Psoas muscle (tissue), 8 donors: ENCODE measurements around the gene ERAS. TPM values are rescaled to one million over a fixed set of nuclear protein-coding genes. Genes with fewer than 3 reads are reported as not detected.
A peak's percentile ranks its signal among the peaks of the same experiment; 100 is the strongest.

Experiments
- ATAC-seq, 4 donors: fragments of 200-7000 bp; cut with Tn5 transposase; one replicate each; pipeline ENCODE4 v1.9.1; 2020; ENCODE audit warnings: moderate library complexity in 3 of 4, mild to moderate bottlenecking in 2 of 4
- DNase-seq, 2 donors: peaks; one replicate each; pipeline ENCODE4 v3.0.0-alpha.2; 2020
- H3K27ac ChIP-seq: fragments of 200-600 bp; one replicate; pipeline ENCODE4 v1.8.0; 2022
- H3K27me3 ChIP-seq, 3 donors: fragments of 200-600 bp in 1 of 3; one replicate each; pipeline versions ENCODE4 v1.6.1 to v1.8.0; 2013 to 2022; ENCODE audit warnings: low read length in 2 of 3, mild to moderate bottlenecking in 2 of 3, moderate library complexity in 1 of 3; ENCODE audit not compliant: insufficient read depth in 3 of 3
- H3K36me3 ChIP-seq, 2 donors: fragments of 200-600 bp in 1 of 2; one replicate each; pipeline versions ENCODE4 v1.6.1 to v1.8.0; 2013 to 2022; ENCODE audit warnings: low read depth in 1 of 2, mild to moderate bottlenecking in 1 of 2, moderate library complexity in 1 of 2; ENCODE audit not compliant: insufficient read depth in 1 of 2
- H3K4me1 ChIP-seq: fragments of 200-600 bp; one replicate; pipeline ENCODE4 v1.8.0; 2022
- H3K4me3 ChIP-seq: fragments of 200-600 bp; one replicate; pipeline ENCODE4 v1.8.0; 2022; ENCODE audit warnings: mild to moderate bottlenecking
- H3K9me3 ChIP-seq: fragments of 200-600 bp; one replicate; pipeline ENCODE4 v1.8.0; 2022
- CTCF ChIP-seq: fragments of 200-600 bp; IDR thresholded peaks from one replicate; pipeline ENCODE4 v1.8.0; 2022; ENCODE audit warnings: antibody characterized with exemption
- WGBS, 3 donors: extraction: QIAGEN DNeasy Blood & Tissue Kit; methylation state at CpG; one replicate each; pipeline versions ENCODE4 v1.1.6 to v1.1.7; 2013; 5-methylcytosine and 5-hydroxymethylcytosine counted together
- intact Hi-C, 2 donors: fragments of 100-400 bp; cut with DNase I; formaldehyde crosslinking; loops; one replicate each; pipeline versions ENCODE4 v1.11.0 to v1.14.2; 2022
- polyA plus RNA-seq, 3 donors: library from polyadenylated mRNA; stranded (reverse); fragments of 200-250 nt; gene quantifications; one replicate each; pipeline ENCODE4 v1.2.3, GENCODE V29; 2013
- total RNA-seq, 4 donors: library from RNA; stranded (reverse); fragmentation: NEBNext Ultra II Directional in 2 of 4; extraction: Animal tissue kit (Norgen Biotek cat#: 25700) in 2 of 4; gene quantifications; one replicate each; pipeline versions ENCODE4 v1.2.1 to v1.2.4, GENCODE V29; 2021 to 2023
- donor health status: healthy with polysubstance abuse.
- donor health status: DM: no; HTN: no; CAD: no; lungs with moderate emphysema.
- donor health status: Bipolar disorder and iron deficiency.
- donor health status: healthy.
- donor health status: DM: yes; HTN: yes; CAD: no.
- donor health status: DM: no; HTN: no; CAD: no.
- donor health status: DM: no; HTN: no; CAD: no.
- donor health status: DM: yes; HTN: yes; CAD: no.

Gene ERAS
- total and polyA plus RNA-seq, 7 donors, result not detected

- no peak for ATAC-seq
- no peak for DNase-seq
- Histone ChIP-seq H3K4me1 (no peaks in the 10 kb centered on the region), H3K9me3 (no peaks in the 10 kb centered on the region), H3K36me3 (no peaks in the 10 kb centered on the region), H3K27me3 (peaks cover 0 to 12% (median 0%) of the 10 kb centered on the region in 3 donors), H3K27ac (no peak overlapping the region), H3K4me3 (no peak overlapping the region)
- WGBS, 3 donors, result 62 to 77% (median 64%) methylated on average over 12 of the region's 12 CpGs
- no peak for TF ChIP-seq CTCF
- intact Hi-C loops, result no loop called here
Observed at GRCh38 chrX:48794340-48794910, 31.9 kb upstream of the ERAS start.

- H3K4me1 ChIP-seq, result no peaks in the 10 kb centered on the region
- H3K27ac ChIP-seq, result no peak overlapping the region
- H3K4me3 ChIP-seq, result no peak overlapping the region
- TF ChIP-seq CTCF, result no peak
- 63 to 81% (median 75%) methylated on average over 7 to 8 of the region's 8 CpGs for WGBS, 3 donors
- no peaks in the 10 kb centered on the region for H3K36me3 ChIP-seq
- H3K9me3 ChIP-seq, result no peaks in the 10 kb centered on the region
- DNase-seq, result no peak
- intact Hi-C loops, result loop anchor here in 1 of 2 donors (5.0 kb wide), 1 partner anchor 58 kb away; no protein-coding TSS in a partner anchor
- ATAC-seq, result no peak
- peaks cover 0 to 10% (median 0%) of the 10 kb centered on the region in 3 donors for H3K27me3 ChIP-seq
Observed at GRCh38 chrX:48794911-48795515, 31.3 kb upstream of the ERAS start.

GRCh38 chrX:48798318-48798717, 28.0 kb upstream of the ERAS start:
- no peak overlapping the region for H3K4me3 ChIP-seq
- DNase-seq (no peak), ATAC-seq (no peak)
- intact Hi-C loops, result loop anchor here in 1 of 2 donors (5.0 kb wide), 1 partner anchor 61 kb away; no protein-coding TSS in a partner anchor
- H3K9me3 ChIP-seq, result no peaks in the 10 kb centered on the region
- peaks cover 0 to 10% (median 0%) of the 10 kb centered on the region in 3 donors for H3K27me3 ChIP-seq
- no peak for TF ChIP-seq CTCF
- H3K36me3 ChIP-seq, result no peaks in the 10 kb centered on the region
- no peak overlapping the region for H3K27ac ChIP-seq
- no peaks in the 10 kb centered on the region for H3K4me1 ChIP-seq
- 56 to 83% (median 71%) methylated on average over 2 of the region's 2 CpGs for WGBS, 3 donors

- H3K27me3 ChIP-seq, result peaks cover 0 to 10% (median 0%) of the 10 kb centered on the region in 3 donors
- H3K36me3 ChIP-seq, result peaks cover 3 to 24% of the 10 kb centered on the region in 2 donors
- no peaks in the 10 kb centered on the region for H3K4me1 ChIP-seq
- H3K27ac ChIP-seq, result peak overlapping the region; percentile 95
- H3K9me3 ChIP-seq, result no peaks in the 10 kb centered on the region
- H3K4me3 ChIP-seq, result peak overlapping the region; percentile 82
- DNase-seq (no peak), ATAC-seq (no peak)
- no peak for TF ChIP-seq CTCF
- WGBS, 3 donors, result 30 to 55% (median 32%) methylated on average over 13 to 17 of the region's 17 CpGs
- intact Hi-C loops, result loop anchor here in 1 of 2 donors (10.0 kb wide), 1 partner anchor 126 kb away; no protein-coding TSS in a partner anchor
Observed at GRCh38 chrX:48800574-48801279, 25.6 kb upstream of the ERAS start.
